Left renal cortex interstitium (tissue), 4 donors: ENCODE measurements around the gene RGS9. TPM values are rescaled to one million over a fixed set of nuclear protein-coding genes. Genes with fewer than 3 reads are reported as not detected.

Experiments
- DNase-seq, 4 donors: peaks; one replicate each; pipeline ENCODE4 v3.0.0-alpha.2; 2013; ENCODE audit warnings: low read depth in 4 of 4, low spot score in 2 of 4, missing footprints in 1 of 4
- polyA plus RNA-seq, 4 donors: library from polyadenylated mRNA; unstranded; fragments of 120-200 nt; gene quantifications; one replicate each; pipeline ENCODE4 v1.2.1, GENCODE V29; 2013; ENCODE audit not compliant: insufficient read length in 4 of 4

Gene RGS9
- polyA plus RNA-seq, 4 donors = 12.2 to 16.2 (median 14.6) TPM

GRCh38 chr17:65236321-65236720 is 99.2 kb downstream of the RGS9 start:
- DNase-seq = no peak

- DNase-seq = no peak
These were observed 106.9 kb downstream of the RGS9 start for GRCh38 chr17:65243838-65244625.

GRCh38 chr17:65246252-65246651 is 109.1 kb downstream of the RGS9 start:
- no peak for DNase-seq

- DNase-seq = no peak
These were observed 112.6 kb downstream of the RGS9 start for GRCh38 chr17:65249774-65250173.

- no peak for DNase-seq
These were observed 117.0 kb downstream of the RGS9 start for GRCh38 chr17:65254166-65254565.

GRCh38 chr17:65259281-65259680 is 122.1 kb downstream of the RGS9 start:
- DNase-seq = no peak

- no peak for DNase-seq
These were observed 122.7 kb downstream of the RGS9 start for GRCh38 chr17:65259696-65260485.

- no peak for DNase-seq
These were observed 123.5 kb downstream of the RGS9 start for GRCh38 chr17:65260626-65261025.

GRCh38 chr17:65261152-65261551 is 124.0 kb downstream of the RGS9 start:
- no peak for DNase-seq

- no peak for DNase-seq
These were observed 124.8 kb downstream of the RGS9 start for GRCh38 chr17:65261682-65262636.

GRCh38 chr17:65265276-65265675 is 128.1 kb downstream of the RGS9 start:
- DNase-seq = no peak

GRCh38 chr17:65268832-65269231 is 131.7 kb downstream of the RGS9 start:
- DNase-seq = no peak

- DNase-seq = no peak
These were observed 133.5 kb downstream of the RGS9 start for GRCh38 chr17:65270499-65271253.

- DNase-seq = no peak
These were observed 134.1 kb downstream of the RGS9 start for GRCh38 chr17:65271296-65271695.

Other genes starting within 250 kb of the RGS9 start
- gene LRRC37A3, start 217.9 kb upstream of the RGS9 start, polyA plus RNA-seq = 10 to 100 TPM; 15.4 to 48.8 (median 25.3) TPM
- 10 to 100 TPM; 55.1 to 71.8 (median 66.7) TPM for gene GNA13, start 80.6 kb upstream of the RGS9 start, polyA plus RNA-seq